ENCODE data around the gene GHSR. TPM values are rescaled to one million over a fixed set of nuclear protein-coding genes. Genes with fewer than 3 reads are reported as not detected.
A peak's percentile ranks its signal among the peaks of the same experiment; 100 is the strongest.
"Not testable (repeated sequence)": the region's sequence is repeated elsewhere in the genome, so short reads cannot be mapped to it uniquely, and the experiment has no call there.

Gene GHSR
- total RNA-seq: not detected
- not detected for polyA plus RNA-seq
- long read RNA-seq, donor 1: 0 reads
- long read RNA-seq, donor 2: 0 reads
- long read RNA-seq, donor 3: 0 reads
- long read RNA-seq, donor 4: 0 reads

GRCh38 chr3:172447611-172448579, at the start of gene GHSR:
TSS of gene GHSR (minus strand) at chr3:172448456. CDS start at chr3:172448413, 43 bp downstream.
- Histone ChIP-seq H3K27me3 (ENCODE audit: control insufficient read depth, insufficient read depth) (no peaks in the 10 kb centered on the region), H3K4me1 (ENCODE audit: control insufficient read depth, insufficient read depth, low read length) (no peaks in the 10 kb centered on the region), H3K27ac (ENCODE audit: low read length) (no peak within 1 kb of the TSS), H3K9me3 (ENCODE audit: control insufficient read depth, low read length) (no peaks in the 10 kb centered on the region), H3K4me3 (ENCODE audit: low read length) (no peak within 1 kb of the TSS)
- intact Hi-C loops (cut with DNase I): no loop called here
- DNase-seq (peak in 1 of 3 donors; percentile 34), ATAC-seq (peak in 1 of 2 donors; percentile 22)
- 7% methylated on average over 76 of the region's 76 CpGs for WGBS

GRCh38 chr3:172490198-172490669, 42.0 kb upstream of the GHSR start:
- intact Hi-C loops (cut with DNase I): loop anchor here in 2 of 4 donors (5.0 to 10.0 kb wide), 2 partner anchors 105 to 177 kb away; no protein-coding TSS in a partner anchor
- H3K9me3 ChIP-seq (ENCODE audit: control insufficient read depth, low read length); H3K27me3 ChIP-seq (ENCODE audit: control insufficient read depth, insufficient read depth); H3K4me3 ChIP-seq (ENCODE audit: low read length); H3K27ac ChIP-seq (ENCODE audit: low read length); H3K4me1 ChIP-seq (ENCODE audit: control insufficient read depth, insufficient read depth, low read length): not testable (repeated sequence)
- WGBS: 22% methylated on average over 4 of the region's 4 CpGs
- ATAC-seq (peak; percentile 52 to 69), DNase-seq (peak; percentile 82 to 95 (median 84))

GRCh38 chr3:172478116-172478515, 29.9 kb upstream of the GHSR start:
- peaks cover 2% of the 10 kb centered on the region for H3K4me1 ChIP-seq (ENCODE audit: control insufficient read depth, insufficient read depth, low read length)
- intact Hi-C loops (cut with DNase I): no loop called here
- ATAC-seq (no peak), DNase-seq (no peak)
- no peak overlapping the region for H3K27ac ChIP-seq (ENCODE audit: low read length)
- H3K9me3 ChIP-seq (ENCODE audit: control insufficient read depth, low read length): no peaks in the 10 kb centered on the region
- no peaks in the 10 kb centered on the region for H3K27me3 ChIP-seq (ENCODE audit: control insufficient read depth, insufficient read depth)
- no peak overlapping the region for H3K4me3 ChIP-seq (ENCODE audit: low read length)
- 47% methylated on average over 1 of the region's 1 CpG for WGBS

GRCh38 chr3:172476347-172476746, 28.1 kb upstream of the GHSR start:
- Histone ChIP-seq H3K4me1 (ENCODE audit: control insufficient read depth, insufficient read depth, low read length) (peaks cover 2% of the 10 kb centered on the region), H3K27ac (ENCODE audit: low read length) (no peak overlapping the region), H3K9me3 (ENCODE audit: control insufficient read depth, low read length) (no peaks in the 10 kb centered on the region), H3K27me3 (ENCODE audit: control insufficient read depth, insufficient read depth) (no peaks in the 10 kb centered on the region), H3K4me3 (ENCODE audit: low read length) (no peak overlapping the region)
- ATAC-seq: peak in 1 of 2 donors; percentile 20
- no peak for DNase-seq
- 77% methylated on average over 5 of the region's 5 CpGs for WGBS
- intact Hi-C loops (cut with DNase I): no loop called here

GRCh38 chr3:172475703-172476102, 27.4 kb upstream of the GHSR start:
- ATAC-seq (no peak), DNase-seq (no peak)
- H3K27me3 ChIP-seq (ENCODE audit: control insufficient read depth, insufficient read depth): no peaks in the 10 kb centered on the region
- no peak overlapping the region for H3K4me3 ChIP-seq (ENCODE audit: low read length)
- intact Hi-C loops (cut with DNase I): no loop called here
- no peak overlapping the region for H3K27ac ChIP-seq (ENCODE audit: low read length)
- H3K9me3 ChIP-seq (ENCODE audit: control insufficient read depth, low read length): no peaks in the 10 kb centered on the region
- H3K4me1 ChIP-seq (ENCODE audit: control insufficient read depth, insufficient read depth, low read length): peaks cover 2% of the 10 kb centered on the region
- WGBS: 87% methylated on average over 5 of the region's 5 CpGs

GRCh38 chr3:172471903-172472302, 23.6 kb upstream of the GHSR start:
- WGBS: 54% methylated on average over 1 of the region's 1 CpG
- Histone ChIP-seq H3K27ac (ENCODE audit: low read length) (no peak overlapping the region), H3K4me1 (ENCODE audit: control insufficient read depth, insufficient read depth, low read length) (peaks cover 2% of the 10 kb centered on the region), H3K4me3 (ENCODE audit: low read length) (no peak overlapping the region), H3K9me3 (ENCODE audit: control insufficient read depth, low read length) (no peaks in the 10 kb centered on the region), H3K27me3 (ENCODE audit: control insufficient read depth, insufficient read depth) (no peaks in the 10 kb centered on the region)
- no peak for DNase-seq
- ATAC-seq: no peak
- intact Hi-C loops (cut with DNase I): no loop called here

- no peak overlapping the region for H3K27ac ChIP-seq (ENCODE audit: low read length)
- no peaks in the 10 kb centered on the region for H3K9me3 ChIP-seq (ENCODE audit: control insufficient read depth, low read length)
- ATAC-seq (no peak), DNase-seq (no peak)
- no peak overlapping the region for H3K4me3 ChIP-seq (ENCODE audit: low read length)
- no peaks in the 10 kb centered on the region for H3K4me1 ChIP-seq (ENCODE audit: control insufficient read depth, insufficient read depth, low read length)
- no peaks in the 10 kb centered on the region for H3K27me3 ChIP-seq (ENCODE audit: control insufficient read depth, insufficient read depth)
- intact Hi-C loops (cut with DNase I): no loop called here
- WGBS: 88% methylated on average over 1 of the region's 1 CpG
These were observed 22.3 kb upstream of the GHSR start for GRCh38 chr3:172470588-172470987.

GRCh38 chr3:172467170-172467824, 19.0 kb upstream of the GHSR start:
- no peak for DNase-seq
- no peak for ATAC-seq
- Histone ChIP-seq H3K9me3 (ENCODE audit: control insufficient read depth, low read length) (no peaks in the 10 kb centered on the region), H3K27ac (ENCODE audit: low read length) (no peak overlapping the region), H3K4me1 (ENCODE audit: control insufficient read depth, insufficient read depth, low read length) (no peaks in the 10 kb centered on the region), H3K4me3 (ENCODE audit: low read length) (no peak overlapping the region), H3K27me3 (ENCODE audit: control insufficient read depth, insufficient read depth) (no peaks in the 10 kb centered on the region)
- 87% methylated on average over 2 of the region's 2 CpGs for WGBS
- intact Hi-C loops (cut with DNase I): no loop called here

- Histone ChIP-seq H3K27ac (ENCODE audit: low read length) (no peak overlapping the region), H3K9me3 (ENCODE audit: control insufficient read depth, low read length) (no peaks in the 10 kb centered on the region), H3K4me3 (ENCODE audit: low read length) (no peak overlapping the region), H3K27me3 (ENCODE audit: control insufficient read depth, insufficient read depth) (no peaks in the 10 kb centered on the region), H3K4me1 (ENCODE audit: control insufficient read depth, insufficient read depth, low read length) (no peaks in the 10 kb centered on the region)
- DNase-seq (no peak), ATAC-seq (no peak)
- intact Hi-C loops (cut with DNase I): no loop called here
- 82% methylated on average over 4 of the region's 4 CpGs for WGBS
These were observed 18.4 kb upstream of the GHSR start for GRCh38 chr3:172466553-172467130.

GRCh38 chr3:172465281-172465680, 17.0 kb upstream of the GHSR start:
- Histone ChIP-seq H3K4me3 (ENCODE audit: low read length) (no peak overlapping the region), H3K27me3 (ENCODE audit: control insufficient read depth, insufficient read depth) (no peaks in the 10 kb centered on the region), H3K9me3 (ENCODE audit: control insufficient read depth, low read length) (no peaks in the 10 kb centered on the region), H3K27ac (ENCODE audit: low read length) (no peak overlapping the region), H3K4me1 (ENCODE audit: control insufficient read depth, insufficient read depth, low read length) (no peaks in the 10 kb centered on the region)
- ATAC-seq (no peak), DNase-seq (no peak)
- intact Hi-C loops (cut with DNase I): no loop called here

GRCh38 chr3:172464306-172464705, 16.1 kb upstream of the GHSR start:
- Histone ChIP-seq H3K27me3 (ENCODE audit: control insufficient read depth, insufficient read depth) (no peaks in the 10 kb centered on the region), H3K27ac (ENCODE audit: low read length) (no peak overlapping the region), H3K4me3 (ENCODE audit: low read length) (no peak overlapping the region), H3K4me1 (ENCODE audit: control insufficient read depth, insufficient read depth, low read length) (no peaks in the 10 kb centered on the region), H3K9me3 (ENCODE audit: control insufficient read depth, low read length) (no peaks in the 10 kb centered on the region)
- intact Hi-C loops (cut with DNase I): no loop called here
- no peak for DNase-seq
- no peak for ATAC-seq
- 86% methylated on average over 6 of the region's 6 CpGs for WGBS

All from right cardiac atrium (tissue), 5 donors.